Measurements from ENCODE around the gene SLC38A3.
"Not testable (repeated sequence)": the region's sequence is repeated elsewhere in the genome, so short reads cannot be mapped to it uniquely, and the experiment has no call there.

Gene SLC38A3

DNA sequence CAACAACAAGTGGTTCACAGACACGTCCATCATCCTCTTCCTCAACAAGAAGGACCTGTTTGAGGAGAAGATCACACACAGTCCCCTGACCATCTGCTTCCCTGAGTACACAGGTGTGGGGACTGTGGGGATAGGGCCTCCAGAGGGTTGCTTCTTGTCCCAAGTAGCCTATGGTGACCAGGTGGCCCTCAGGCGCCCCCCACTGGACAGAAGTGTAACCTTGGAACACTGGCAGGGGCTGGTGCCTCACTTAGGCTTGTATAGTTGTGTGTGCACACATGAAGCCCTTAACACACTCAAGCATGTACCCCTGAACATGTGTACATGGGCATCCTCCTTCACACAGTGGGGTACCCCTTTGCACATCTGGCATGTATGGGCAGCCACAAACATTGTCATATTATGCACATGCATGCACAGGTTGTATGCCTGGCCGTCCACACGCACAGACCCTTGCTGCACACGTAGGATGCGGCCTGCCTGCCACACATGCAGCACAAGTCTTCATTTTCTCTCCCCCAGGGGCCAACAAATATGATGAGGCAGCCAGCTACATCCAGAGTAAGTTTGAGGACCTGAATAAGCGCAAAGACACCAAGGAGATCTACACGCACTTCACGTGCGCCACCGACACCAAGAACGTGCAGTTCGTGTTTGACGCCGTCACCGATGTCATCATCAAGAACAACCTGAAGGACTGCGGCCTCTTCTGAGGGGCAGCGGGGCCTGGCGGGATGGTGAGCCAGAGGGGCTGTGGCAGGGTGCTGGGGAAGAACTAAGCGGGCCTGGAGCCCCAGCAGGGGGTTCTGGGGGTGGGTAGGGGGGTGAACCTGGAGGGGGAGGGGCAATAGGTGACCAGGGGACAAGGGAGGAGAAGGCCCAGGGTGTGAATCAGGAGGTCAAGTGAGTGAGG lies 52.2 kb downstream of the SLC38A3 start:
- peak; percentile 55 for DNase-seq

DNA sequence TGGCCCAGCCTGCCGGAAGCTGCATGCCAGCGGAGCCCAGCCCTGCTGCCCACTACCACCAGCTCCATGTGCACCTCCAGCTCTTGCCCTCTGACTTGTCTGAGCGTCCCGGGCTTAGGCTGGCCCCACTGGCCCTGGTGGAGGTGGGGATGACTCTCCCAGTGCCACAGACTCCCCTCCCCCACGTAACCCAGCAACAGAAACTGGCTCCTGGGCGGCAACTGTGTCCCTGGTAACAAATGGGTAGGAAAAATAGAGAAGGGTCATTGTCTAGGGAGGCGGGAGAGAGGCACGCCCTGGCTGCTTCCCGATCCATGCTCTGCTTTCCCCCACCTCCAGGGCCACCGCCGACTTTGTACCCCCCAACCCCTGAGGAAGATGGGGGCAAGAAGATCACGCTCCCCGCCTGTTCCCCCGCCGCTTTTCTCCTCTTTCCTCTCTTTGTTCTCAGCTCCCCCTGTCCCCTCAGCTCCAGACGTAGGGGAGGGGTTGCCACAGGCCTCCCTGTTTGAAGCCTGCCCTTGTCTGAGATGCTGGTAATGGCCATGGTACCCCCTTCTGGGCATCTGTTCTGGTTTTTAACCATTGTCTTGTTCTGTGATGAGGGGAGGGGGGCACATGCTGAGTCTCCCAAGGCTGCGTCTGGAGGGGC lies 53.1 kb downstream of the SLC38A3 start:
- no peak for DNase-seq

DNA sequence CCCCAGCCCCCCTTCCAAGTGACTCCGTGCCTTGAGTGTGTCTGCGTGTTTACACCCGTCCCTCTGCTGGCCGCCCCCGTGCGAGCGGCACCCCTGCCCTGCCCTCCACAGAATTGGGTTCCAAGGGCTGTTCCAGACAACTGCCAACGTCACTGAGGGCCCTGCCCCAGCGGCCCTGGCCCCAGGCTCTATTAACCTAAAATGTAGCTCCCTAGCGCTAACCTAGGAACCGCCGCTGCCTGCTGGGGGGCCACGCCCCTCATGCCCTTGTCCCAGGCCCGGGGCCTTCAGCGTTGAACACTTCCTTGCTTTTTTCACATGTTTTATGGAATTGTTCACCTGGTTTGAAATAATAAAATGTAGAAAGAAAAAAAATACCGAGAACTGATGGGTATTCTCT lies 53.9 kb downstream of the SLC38A3 start:
- DNase-seq, result no peak

DNA sequence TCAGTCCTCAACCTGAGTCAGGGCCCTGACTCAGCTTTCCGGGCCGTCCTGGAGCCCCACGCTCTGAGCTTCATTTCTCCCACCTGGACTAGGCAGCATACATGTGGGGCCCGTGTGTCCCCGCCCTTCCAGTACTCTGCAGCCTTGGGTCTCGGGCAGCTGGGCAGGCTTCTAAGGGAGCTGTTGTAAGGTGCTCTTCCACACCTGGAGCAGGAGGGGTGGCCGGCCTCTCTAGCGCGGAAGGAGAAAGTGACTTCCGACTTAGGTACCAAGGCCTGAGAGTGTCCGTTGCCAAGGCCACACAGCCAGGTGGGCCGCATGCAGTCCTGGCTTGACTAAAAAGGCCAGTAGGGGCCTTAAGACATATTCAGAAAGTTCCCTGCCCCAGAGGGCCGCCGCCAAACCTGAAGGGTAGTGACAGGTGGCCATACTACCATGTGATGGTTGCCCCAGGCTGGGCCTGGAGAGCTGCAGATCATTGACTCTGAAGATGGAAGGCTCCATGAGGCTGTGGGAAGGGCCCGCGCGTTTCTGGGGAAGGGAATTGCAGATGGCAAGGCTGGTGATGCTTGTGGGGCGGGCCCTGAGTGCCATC lies 54.5 kb downstream of the SLC38A3 start:
- no peak for DNase-seq

DNA sequence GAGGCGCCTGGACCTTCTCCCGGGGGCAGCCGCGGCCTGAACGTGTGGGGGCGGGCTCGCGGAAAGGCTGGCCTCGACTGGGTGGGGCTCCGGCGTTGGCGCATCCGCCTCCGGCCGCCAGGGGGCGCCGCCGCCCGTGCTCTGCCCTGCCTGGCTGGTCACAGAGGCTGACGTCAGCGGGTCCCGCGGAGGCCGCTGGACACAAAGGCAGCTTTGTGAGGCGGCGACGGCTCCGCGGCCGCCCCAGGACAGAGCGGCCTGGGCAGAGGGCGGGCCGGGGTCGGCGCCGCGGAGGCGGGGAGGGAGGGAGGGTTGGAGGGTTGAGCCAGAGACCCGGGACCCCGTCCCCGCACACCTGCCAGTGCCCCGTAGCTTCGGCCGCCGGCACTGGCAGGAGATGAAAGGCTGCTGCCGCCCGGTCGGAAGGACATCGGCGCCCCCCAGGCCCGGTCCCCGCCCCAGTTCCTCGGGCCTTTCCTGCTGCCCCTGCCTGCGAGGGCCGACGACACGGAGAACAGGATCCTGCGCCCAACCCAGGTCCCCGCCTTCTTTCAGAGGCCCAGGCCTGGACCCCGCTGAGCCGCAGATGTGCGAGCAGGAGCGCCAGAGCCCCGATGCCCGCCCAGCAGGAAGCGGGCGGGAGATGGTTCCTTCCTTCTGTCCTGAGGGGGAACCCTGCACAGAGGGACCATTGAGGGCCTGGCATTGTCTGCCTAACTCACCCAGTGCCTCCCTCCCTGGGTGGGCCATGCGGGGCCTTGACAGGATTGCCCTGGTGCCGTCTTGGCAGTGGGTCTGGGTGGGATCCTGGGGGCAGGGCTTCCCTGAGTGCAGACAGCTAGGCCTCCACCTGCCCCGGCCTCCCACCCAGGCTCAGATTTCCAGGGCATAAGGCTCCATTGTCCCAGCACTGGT lies 55.2 kb downstream of the SLC38A3 start:
- DNase-seq, result peak; percentile 89

DNA sequence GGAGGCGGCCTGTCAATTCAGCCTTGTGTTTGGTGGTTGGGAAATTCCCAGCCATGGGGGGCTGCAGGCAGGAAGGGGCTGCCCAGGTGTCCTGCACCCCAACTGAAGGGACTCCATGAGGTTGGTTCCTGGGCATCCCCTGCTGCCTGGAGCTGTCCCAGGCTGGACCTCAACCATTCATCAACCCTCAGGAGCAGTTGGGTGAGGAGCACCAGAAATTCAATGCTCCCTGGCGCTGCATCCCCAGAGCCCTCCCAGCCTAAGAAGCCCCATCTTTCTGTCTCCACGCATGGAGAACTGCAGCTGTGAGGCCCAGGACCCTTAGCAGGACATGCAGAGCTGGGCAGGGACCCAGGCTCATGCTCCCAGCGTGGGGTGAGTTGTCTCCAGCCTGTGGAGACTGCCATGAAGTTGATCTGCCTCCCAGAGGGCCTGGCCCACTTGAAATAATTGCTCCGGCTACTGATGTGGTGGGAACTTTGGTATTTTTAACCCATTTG lies 55.9 kb downstream of the SLC38A3 start:
- DNase-seq, result no peak

DNA sequence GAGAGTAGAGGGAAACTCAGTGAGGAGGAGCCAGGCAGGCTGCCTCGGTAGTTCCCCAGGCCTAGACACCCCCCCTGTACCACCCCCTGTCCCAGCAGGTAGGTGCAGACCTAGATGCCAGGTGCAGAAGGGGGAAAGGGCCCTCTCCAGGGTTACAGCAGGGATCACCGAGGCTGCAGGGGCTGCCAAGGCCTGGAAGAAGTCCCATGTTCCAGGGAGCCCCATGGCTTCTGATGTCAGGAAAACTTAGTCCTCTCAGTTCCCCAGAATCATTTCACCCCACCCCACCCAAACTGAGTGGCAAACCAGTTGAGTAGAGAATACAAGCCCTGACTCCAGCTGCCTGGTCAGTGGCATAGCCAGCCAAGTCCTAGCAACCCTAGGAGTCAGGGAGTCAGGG lies 56.4 kb downstream of the SLC38A3 start:
- DNase-seq, result no peak

DNA sequence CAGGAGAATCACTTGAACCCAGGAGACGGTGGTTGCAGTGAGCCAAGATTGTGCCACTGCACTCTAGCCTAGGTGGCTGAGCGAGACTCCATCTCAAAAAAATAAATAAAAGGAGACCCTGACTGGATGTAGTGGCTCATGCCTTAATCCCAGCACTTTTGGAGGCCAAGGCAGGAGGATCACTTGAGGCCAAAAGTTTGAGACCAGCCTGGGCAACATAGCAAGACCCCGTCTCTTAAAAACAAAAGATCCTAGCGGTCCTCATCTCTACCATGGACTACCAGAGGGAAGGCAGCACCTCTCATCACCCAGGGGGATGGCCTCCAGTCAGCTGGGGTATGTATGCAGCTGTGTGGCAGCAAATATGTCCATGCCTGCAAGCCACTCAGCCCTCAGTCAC lies 57.1 kb downstream of the SLC38A3 start:
- DNase-seq, result not testable (repeated sequence)

DNA sequence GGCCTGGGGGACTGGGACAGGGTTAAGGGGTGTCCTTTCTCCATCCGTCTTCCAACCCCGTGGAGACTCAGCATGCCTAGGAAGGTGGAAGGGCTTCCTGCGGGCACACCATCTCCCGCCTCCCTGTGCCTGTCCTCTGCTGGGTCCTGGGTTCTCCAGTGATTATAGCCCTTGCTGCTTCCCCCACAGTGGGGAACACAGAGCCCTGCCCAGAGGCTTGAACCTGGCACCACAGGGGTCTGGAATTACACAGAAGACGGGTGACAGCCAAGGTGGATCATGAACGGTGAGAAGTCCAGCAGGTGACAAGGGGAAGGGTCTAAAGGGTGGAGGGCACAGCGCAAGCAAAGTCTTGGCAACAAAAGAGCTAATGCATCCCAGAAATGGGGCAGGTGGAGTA lies 57.7 kb downstream of the SLC38A3 start:
- DNase-seq, result no peak

DNA sequence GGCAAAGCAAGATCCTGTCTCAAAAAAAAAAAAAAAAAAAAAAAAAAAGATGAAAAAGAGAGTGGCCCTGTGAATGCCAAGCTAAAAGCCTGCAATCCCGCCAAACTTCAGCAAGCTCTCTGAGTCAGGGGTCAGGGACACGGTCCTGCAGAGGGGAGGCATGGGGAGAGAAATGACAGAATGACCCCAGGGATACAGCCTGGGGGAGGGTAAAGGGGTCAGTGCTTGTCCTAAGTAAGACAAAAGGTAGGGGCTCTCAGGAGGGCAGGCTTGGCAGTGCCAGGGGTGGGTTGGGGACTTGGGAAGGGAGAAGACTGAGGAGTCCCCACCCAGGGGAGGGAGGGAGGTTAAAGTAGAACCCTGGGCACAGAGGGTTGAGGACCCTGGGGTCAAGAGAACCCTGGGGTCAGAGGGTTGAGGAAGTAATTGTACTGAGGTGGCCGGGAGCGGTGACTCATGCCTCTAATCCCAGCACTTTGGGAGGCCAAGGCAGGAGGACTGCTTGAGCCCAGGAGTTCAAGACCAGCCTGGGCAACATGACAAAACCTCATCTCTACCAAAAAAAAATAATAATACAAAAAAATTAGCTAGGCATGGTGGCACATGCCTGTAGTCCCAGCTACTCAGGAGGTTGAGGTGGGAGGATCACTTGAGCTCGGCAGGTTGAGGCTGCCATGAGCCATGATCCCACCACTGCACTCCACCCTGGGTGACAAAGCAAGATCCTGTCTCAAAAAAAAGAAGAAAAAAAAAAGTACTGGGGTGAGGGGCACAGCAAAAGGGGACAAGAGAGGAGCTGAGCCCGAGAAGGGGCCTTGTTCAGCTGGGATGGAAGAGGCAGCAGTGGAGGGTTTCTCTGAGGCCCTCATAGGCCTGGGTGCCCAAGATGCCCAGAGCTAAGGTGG lies 58.7 kb downstream of the SLC38A3 start:
- no peak for DNase-seq

DNA sequence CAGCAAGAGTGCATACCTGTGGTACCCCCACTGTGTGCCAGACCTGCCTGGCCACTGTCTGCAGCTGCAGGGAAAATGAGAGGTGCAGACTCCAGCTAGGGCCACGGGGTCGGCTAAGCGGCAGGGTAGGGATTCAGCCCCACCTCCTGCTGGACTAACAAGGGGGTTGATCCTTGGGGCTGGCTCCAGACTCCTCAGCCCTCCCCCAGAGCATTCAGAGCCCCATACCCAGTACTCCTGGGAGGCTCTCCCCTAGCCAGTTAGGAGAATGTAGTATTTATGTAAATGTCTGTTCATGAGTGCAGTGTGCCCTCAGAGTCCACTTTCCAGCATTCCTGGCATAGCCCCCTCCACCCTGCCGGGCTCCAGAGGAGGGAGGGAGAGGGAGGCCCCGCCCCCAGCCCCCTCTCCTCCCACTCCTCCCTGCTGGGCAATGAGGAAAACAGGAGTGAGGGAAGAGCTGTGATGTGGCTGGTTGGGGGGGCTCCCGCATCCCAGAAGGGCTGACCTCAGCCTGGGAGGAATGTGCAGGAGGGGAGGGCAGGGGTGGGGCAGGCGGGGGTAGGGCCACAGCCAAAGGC lies 59.4 kb downstream of the SLC38A3 start:
- no peak for DNase-seq

DNA sequence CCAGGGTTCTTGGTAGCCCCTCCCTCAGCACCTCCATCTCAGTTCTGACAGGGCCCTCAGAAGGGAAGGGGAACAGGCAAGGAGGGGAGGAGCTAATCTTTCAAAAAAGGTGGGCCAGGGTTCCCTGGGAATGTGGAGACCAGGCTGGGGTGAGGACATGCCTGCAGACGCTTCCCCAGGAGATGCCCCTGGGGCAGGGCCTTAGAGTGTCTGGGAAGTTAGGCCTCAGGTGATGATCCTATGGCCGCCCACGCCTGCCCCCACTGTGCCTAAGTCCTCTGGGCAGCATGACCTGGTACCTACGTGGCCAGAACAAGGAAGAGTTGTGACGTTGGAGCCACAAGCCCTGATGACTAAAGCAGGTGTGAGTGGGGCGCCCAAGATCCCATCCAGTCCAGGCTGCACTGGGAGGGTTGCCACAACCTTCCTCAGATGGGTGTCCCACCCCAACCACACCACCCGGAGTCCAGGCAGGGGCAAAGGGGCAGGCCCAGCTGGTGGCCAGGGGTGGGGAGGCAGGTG lies 60.0 kb downstream of the SLC38A3 start:
- DNase-seq, result no peak

DNA sequence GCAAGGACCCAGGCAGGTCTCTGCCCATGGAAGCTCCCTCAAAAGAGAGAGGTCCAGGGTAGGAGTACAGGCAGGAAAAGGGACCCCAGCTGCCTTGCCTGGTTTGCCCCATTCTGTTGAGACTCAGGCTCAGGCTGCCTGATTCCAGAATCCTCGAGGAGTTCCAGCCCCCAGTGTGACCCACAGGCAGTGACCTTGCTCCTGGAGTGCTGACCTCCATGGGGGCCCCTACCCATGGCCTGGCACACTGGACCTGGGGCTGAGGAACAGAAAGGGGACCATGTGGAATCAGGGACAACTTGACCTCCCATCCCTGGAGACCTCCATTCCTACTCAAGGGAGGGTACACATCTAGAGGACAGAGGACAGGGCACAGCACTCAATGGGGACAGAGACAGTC lies 60.5 kb downstream of the SLC38A3 start:
- DNase-seq, result no peak

DNA sequence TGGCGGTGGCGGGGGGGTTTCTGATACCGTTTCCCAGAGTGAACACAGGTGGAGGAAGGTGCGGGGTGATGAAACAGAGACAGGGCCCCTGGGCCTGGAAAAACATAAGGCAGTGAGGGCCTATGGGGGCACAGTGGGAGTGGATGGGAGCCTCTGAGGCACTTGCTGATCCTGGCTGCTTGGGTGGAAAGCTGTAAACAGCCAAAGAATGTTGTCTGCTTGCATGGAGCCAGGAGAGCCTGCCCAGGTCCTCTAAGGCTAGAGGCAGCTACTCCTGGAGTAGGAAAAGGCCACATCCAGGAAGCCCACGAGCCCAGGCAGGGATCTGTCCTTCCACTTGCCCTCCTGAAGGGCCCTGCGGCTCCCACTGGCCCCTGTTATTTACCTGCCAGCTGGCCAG lies 60.9 kb downstream of the SLC38A3 start:
- DNase-seq, result no peak

DNA sequence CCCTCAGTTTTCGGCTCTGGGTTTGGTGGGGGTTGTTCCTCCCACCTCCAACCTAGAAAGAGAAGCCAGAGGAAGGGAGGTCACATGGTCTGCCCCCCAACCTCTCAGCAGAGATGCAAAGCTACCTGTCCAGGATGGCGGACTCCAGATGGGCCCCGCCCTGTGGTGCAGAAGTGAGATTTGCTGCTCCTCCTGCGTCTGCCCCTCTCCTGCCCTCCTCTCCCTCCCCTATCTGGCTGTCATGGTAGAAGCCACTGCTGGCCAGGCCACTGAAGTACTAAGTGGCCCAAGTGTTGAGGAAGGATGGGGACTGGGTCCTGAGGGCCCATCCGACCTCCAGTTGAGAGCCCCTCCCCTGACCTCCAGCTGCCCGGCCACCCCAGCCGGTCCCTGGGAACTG lies 61.8 kb downstream of the SLC38A3 start:
- DNase-seq, result no peak

DNA sequence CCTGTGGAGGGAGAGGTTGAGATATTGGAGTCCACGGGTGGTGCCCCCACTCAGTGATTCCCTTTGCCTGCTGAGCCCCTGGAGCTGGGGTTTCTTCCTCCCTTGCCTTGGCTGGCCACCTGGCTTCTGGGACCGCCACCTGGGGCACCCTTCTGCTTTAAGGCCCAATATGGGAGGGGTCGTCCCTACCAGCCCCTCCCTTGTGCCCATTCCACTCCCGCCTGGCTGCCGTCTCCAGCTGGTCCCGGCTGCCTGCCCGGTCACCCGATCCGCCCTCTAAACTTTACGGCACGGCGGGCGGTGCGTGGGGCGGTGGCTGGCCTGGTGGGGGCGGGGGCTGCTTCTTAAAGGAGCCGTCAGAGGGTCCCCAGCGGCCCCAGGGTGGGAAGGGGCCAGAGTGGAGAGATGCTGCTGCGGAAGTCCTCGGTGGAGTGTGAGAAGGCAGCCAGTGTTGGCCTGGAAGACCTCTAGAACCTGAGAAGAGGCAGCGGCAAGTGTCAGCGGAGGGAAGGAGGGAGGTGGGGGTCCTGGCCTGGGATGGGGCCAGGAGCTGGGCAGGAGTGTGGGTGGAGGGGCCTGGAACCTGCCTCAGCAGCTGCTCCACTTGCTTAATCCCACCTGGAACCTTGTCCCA lies 62.3 kb downstream of the SLC38A3 start:
- no peak for DNase-seq

DNA sequence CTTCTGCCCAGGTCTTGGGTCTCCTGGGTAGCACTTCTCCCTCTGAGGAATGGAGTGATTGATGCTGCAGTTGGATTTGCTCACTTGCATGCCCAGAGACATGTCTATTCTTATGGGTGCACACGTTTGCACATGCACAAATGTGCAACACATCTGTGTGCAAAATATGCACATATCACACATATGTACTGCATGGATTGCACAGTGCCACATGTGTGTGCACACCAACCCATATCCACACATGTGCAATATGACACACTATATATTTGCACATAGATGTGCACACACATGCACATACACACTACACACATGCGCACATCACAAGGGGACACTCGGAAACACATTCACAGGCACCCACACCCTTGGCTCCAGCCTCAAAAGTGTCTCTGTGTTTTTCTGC lies 63.2 kb downstream of the SLC38A3 start:
- DNase-seq, result no peak

DNA sequence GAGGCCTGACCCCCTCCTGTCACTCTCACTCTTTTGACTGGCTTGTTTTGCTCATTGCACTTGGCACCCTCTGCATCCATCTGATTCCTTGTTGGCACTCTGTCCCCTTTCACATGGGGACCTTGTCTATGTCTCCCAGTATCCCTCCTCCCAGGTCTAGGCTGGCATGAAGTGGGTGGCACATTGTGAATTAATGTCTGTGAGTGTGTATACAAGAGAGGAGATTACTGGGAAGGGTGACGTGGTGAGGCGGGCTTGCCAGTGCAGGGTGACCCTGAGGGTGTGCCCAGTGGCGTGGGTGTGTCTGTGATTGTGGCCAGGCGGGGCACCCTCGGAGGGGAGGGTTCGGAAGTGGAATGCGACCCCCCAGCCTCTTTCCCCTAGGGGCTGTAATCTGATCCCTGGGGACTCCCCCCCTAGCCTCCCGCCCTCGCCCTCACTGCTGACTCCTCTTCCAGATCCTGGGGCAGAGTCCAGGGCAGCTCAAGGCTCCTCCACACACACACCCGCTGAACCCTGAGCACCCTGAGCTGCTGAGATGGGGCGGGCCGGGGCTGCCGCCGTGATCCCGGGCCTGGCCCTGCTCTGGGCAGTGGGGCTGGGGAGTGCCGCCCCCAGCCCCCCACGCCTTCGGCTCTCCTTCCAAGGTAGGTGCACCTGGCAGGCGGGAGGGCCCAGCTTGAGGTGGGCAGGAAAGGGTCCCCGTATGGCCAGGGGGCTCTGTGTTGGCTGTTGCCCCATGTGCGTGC lies 63.8 kb downstream of the SLC38A3 start, which contains the start of gene SEMA3B:
SEMA3B (plus strand) TSS at position 445 of the 749 bp plus-strand sequence; CDS start at position 539, 94 bp downstream.
- no peak for DNase-seq

DNA sequence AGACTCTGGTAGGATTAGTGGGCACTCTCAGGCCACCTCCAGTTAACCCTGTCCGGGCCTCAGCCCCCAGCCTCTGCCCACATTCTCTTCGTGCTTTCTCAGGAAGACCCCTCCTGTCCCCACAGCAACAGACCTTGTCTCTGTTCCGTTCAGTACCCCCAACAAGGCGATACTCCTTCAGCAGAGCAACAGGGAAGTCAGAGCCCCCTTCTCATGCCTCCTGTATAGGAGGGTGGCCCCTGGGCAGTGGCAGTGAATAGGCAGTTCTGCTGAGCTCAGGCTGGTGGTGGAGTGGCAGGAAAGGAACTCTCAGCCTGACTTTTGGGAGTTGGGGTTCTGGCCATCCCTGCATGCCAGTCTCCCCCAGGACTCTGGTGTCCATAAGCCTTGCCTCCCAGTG lies 64.4 kb downstream of the SLC38A3 start:
- no peak for DNase-seq
